Measurements from ENCODE around the gene CHML. TPM values are rescaled to one million over a fixed set of nuclear protein-coding genes. Genes with fewer than 3 reads are reported as not detected.

Gene CHML
- total and polyA plus RNA-seq, 2 of the 8 experiments (the other 6 are each of a cell fraction or from before 2014, with no cell fraction given): 11.5 to 82.4 TPM

DNA sequence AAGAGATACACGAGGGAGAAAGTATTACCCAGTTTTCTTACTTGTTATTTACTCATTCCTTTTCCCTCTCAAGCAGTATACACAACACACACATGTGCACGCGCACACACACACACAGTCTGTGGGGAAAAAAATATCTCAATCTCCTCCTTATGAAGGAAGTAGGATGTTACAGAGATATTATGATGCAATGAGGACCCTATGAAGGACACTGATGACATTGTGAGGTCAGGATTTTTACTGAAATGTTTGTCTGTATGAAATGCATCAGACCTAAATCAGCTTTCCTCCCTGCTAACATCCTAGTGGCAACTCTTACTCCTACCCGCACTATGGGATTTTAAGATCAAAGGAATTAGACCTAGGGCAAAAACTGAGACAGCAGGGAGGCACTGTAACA is 11.8 kb upstream of the CHML start, which contains the start of gene WDR64:
Gene WDR64 (plus strand): TSS at position 270 of the 400 bp plus-strand sequence. CDS start 204 bp downstream, outside the sequence.
- H3K23me2 ChIP-seq (ENCODE audit: low read depth, low read length): peaks cover 1% of the 10 kb centered on the region; the same call in 1 of the 2 replicates
- H2BK120ac ChIP-seq (replicated peaks; ENCODE audit: low read depth, low read length): no peak within 1 kb of the TSS
- no peak within 1 kb of the TSS for H2BK15ac ChIP-seq (ENCODE audit: low read length)
- no peak within 1 kb of the TSS for H4K8ac ChIP-seq (ENCODE audit: extremely low read depth, insufficient read depth, low read length)
- H2BK12ac ChIP-seq (ENCODE audit: low read depth, low read length): no peak within 1 kb of the TSS
- FAIRE-seq (no peak), DNase-seq (ENCODE audit: low read depth in 1 of 2, low spot score in 2 of 2) (no peak)
- ChIA-PET POLR2A (ENCODE audit: partially characterized antibody) (no interaction called here), CTCF (ENCODE audit: partially characterized antibody) (no interaction called here)
- H3K4me1 ChIP-seq (replicated peaks in 1 of 4; ENCODE audit: control insufficient read depth in 3 of 4, insufficient read depth in 4 of 4, low read length in 3 of 4): no peaks in the 10 kb centered on the region
- H3K56ac ChIP-seq (replicated peaks; ENCODE audit: insufficient read length, low read depth, low read length): no peak within 1 kb of the TSS
- H3K9ac ChIP-seq (replicated peaks in 1 of 4; ENCODE audit: extremely low read depth in 1 of 4, low read depth in 3 of 4, low read length in 3 of 4): no peak within 1 kb of the TSS
- H3K14ac ChIP-seq (ENCODE audit: insufficient read length): no peak within 1 kb of the TSS
- H4K91ac ChIP-seq (replicated peaks; ENCODE audit: insufficient read length, low read length): no peak within 1 kb of the TSS
- H3K4ac ChIP-seq (replicated peaks; ENCODE audit: insufficient read length, low read depth, low read length): no peak within 1 kb of the TSS
- no peaks in the 10 kb centered on the region for H3K27me3 ChIP-seq (replicated peaks in 1 of 4; ENCODE audit: control insufficient read depth in 3 of 4, extremely low read depth in 1 of 4, insufficient read depth in 3 of 4, low read length in 3 of 4)
- H3K9me3 ChIP-seq (ENCODE audit: insufficient read depth in 2 of 2, low read depth in 1 of 2, low read length in 1 of 2): no peaks in the 10 kb centered on the region
- H2BK20ac ChIP-seq (ENCODE audit: low read length): no peak within 1 kb of the TSS
- no peak within 1 kb of the TSS for H2AK5ac ChIP-seq (ENCODE audit: low read depth, low read length)
- H2AFZ ChIP-seq (ENCODE audit: low read length): 0 out of 2 replicates have a peak within 1 kb of the TSS, but pooled peaks have one; percentile 7
- H3K4me2 ChIP-seq (ENCODE audit: insufficient read depth in 1 of 2, low read depth in 2 of 2, low read length in 2 of 2): no peak within 1 kb of the TSS
- no peak within 1 kb of the TSS for H4K5ac ChIP-seq (ENCODE audit: insufficient read length, low read depth, low read length)
- no peaks in the 10 kb centered on the region for H4K20me1 ChIP-seq (replicated peaks in 1 of 2; ENCODE audit: control insufficient read depth in 1 of 2, insufficient read depth in 2 of 2, low read length in 2 of 2)
- 89% methylated on average over 4 of the region's 4 CpGs; no CpG with 5 or more reads in 1 of the 2 experiments for WGBS, 2 experiments (ENCODE audit: extremely low coverage in 1 of 2, insufficient coverage in 1 of 2, insufficient read length in 1 of 2, insufficient replicate concordance in 2 of 2, low coverage in 1 of 2, low lambda C conversion rate in 2 of 2, missing lambda C conversion rate in 1 of 2)
- no peak within 1 kb of the TSS for H3K4me3 ChIP-seq (ENCODE audit: extremely low read depth in 1 of 4, insufficient read depth in 2 of 4, low read depth in 3 of 4, low read length in 4 of 4)
- no peaks in the 10 kb centered on the region for H3K36me3 ChIP-seq (ENCODE audit: control insufficient read depth in 2 of 4, insufficient read depth in 4 of 4, low read length in 3 of 4)
- no peak within 1 kb of the TSS for H3K27ac ChIP-seq (ENCODE audit: low read depth, low read length)
- H3K18ac ChIP-seq (ENCODE audit: extremely low read depth, low read length): no peak within 1 kb of the TSS
- no peak within 1 kb of the TSS for H2BK5ac ChIP-seq (ENCODE audit: low read depth, low read length)
- no peak within 1 kb of the TSS for H3K23ac ChIP-seq (ENCODE audit: insufficient read length)
- H3K79me1 ChIP-seq (ENCODE audit: low read depth, low read length): no peaks in the 10 kb centered on the region
- H3K79me2 ChIP-seq (ENCODE audit: control insufficient read depth in 1 of 2, insufficient read depth in 2 of 2, low read length in 2 of 2): no peaks in the 10 kb centered on the region
- TF ChIP-seq RFX5 (IDR thresholded peaks at IDR 0.05; ENCODE audit: borderline replicate concordance, low read depth, low read length) (no peak), CBX5 (IDR thresholded peaks at IDR 0.05; ENCODE audit: low read depth, low read length) (no peak), RAD21 (IDR thresholded peaks at IDR 0.05 in 1 of 2, conservative IDR thresholded peaks at IDR 0.05 in 1 of 2; ENCODE audit: low read depth in 2 of 2, low read length in 2 of 2) (no peak), NANOG (IDR thresholded peaks at IDR 0.05; ENCODE audit: insufficient read depth, low read depth, low read length, poor library complexity, severe bottlenecking) (no peak), JUN (IDR thresholded peaks at IDR 0.05; ENCODE audit: low read depth, low read length) (no peak), KDM1A (IDR thresholded peaks at IDR 0.05; ENCODE audit: borderline replicate concordance, low read length) (no peak), RBBP5 (IDR thresholded peaks at IDR 0.05; ENCODE audit: borderline replicate concordance, low read depth, low read length) (no peak), CBX8 (IDR thresholded peaks at IDR 0.05; ENCODE audit: borderline replicate concordance, low read depth, low read length) (no peak), TCF12 (IDR thresholded peaks at IDR 0.05; ENCODE audit: low read depth, low read length) (no peak)
- TF ChIP-seq, protein P1, sequence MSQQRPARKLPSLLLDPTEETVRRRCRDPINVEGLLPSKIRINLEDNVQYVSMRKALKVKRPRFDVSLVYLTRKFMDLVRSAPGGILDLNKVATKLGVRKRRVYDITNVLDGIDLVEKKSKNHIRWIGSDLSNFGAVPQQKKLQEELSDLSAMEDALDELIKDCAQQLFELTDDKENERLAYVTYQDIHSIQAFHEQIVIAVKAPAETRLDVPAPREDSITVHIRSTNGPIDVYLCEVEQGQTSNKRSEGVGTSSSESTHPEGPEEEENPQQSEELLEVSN (IDR thresholded peaks at IDR 0.05): no peak

All from H1 (cell line).